Measurements from ENCODE around the gene ZFHX3.

DNA sequence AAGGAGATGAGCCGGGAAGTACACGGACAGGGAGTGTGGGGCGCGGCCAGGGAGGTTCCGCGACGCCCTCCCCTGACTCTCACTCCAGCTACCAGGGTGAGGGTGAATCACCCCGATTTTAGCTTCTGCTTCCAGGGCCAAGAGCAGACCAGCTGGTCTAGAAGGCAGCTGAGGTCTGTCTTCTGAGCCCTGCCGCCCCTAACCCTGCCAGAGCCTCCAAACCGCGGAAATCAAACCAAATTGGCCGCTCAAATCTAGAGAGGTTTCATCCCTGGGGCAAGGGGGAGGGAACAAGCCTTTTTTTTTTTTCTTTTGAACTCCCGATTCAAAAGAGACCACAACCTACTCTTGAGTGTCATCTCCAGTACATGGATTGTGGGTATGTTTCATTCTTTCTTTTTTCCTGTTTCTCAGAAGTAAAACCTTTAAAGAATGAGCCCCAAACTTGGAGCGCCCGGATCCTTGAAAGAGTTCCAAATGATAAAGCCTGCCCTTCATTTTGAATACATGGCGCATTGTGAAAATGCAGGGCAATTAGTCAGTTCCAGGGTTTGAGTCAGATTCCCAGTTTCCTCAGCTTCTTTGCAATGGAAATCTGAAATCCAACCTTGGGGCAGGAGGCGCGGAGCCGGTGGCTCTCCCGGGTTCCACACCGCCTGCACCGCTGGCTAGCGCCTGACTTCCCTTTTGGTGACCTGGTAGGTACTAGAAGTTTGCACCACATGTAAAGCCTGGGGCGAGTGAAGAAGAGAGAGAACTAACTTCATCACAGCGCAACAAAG is 16.5 kb upstream of the ZFHX3 start:
- TF ChIP-seq, protein P1, sequence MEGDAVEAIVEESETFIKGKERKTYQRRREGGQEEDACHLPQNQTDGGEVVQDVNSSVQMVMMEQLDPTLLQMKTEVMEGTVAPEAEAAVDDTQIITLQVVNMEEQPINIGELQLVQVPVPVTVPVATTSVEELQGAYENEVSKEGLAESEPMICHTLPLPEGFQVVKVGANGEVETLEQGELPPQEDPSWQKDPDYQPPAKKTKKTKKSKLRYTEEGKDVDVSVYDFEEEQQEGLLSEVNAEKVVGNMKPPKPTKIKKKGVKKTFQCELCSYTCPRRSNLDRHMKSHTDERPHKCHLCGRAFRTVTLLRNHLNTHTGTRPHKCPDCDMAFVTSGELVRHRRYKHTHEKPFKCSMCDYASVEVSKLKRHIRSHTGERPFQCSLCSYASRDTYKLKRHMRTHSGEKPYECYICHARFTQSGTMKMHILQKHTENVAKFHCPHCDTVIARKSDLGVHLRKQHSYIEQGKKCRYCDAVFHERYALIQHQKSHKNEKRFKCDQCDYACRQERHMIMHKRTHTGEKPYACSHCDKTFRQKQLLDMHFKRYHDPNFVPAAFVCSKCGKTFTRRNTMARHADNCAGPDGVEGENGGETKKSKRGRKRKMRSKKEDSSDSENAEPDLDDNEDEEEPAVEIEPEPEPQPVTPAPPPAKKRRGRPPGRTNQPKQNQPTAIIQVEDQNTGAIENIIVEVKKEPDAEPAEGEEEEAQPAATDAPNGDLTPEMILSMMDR (IDR thresholded peaks at IDR 0.05) = no peak
- peak in 1 of 2 donors; percentile 22 for TF ChIP-seq POLR2A (IDR thresholded peaks at IDR 0.05)

Measured in tibial nerve (tissue), 3 donors.